Trophoblast cell (in vitro differentiated cells and primary cell): Measurements from ENCODE around the gene IL1RAP.

Experiments used
- DNase-seq, 2 donors: peaks; one replicate each; pipeline ENCODE4 v3.0.0-alpha.2; 2016
- H2AFZ ChIP-seq: 2 replicates; pipeline ENCODE4 v1.6.1; 2013; ENCODE audit warnings: low read length, moderate library complexity, mild to moderate bottlenecking; ENCODE audit not compliant: insufficient read depth, poor library complexity
- H2AK5ac ChIP-seq: 2 replicates; pipeline ENCODE4 v1.6.1; 2013; ENCODE audit warnings: mild to moderate bottlenecking, low read length
- H2BK120ac ChIP-seq: 2 replicates; pipeline ENCODE4 v1.6.1; 2013; ENCODE audit warnings: low read length, mild to moderate bottlenecking, moderate library complexity; ENCODE audit not compliant: insufficient read depth, poor library complexity
- H2BK12ac ChIP-seq: 2 replicates; pipeline ENCODE4 v1.6.1; 2013; ENCODE audit warnings: mild to moderate bottlenecking, low read length, moderate library complexity
- H2BK5ac ChIP-seq: 2 replicates; pipeline ENCODE4 v1.6.1; 2013; ENCODE audit warnings: low read length, low read depth, moderate library complexity, mild to moderate bottlenecking; ENCODE audit not compliant: poor library complexity
- H3K14ac ChIP-seq: 2 replicates; pipeline ENCODE4 v1.6.1; 2013; ENCODE audit warnings: mild to moderate bottlenecking, low read length
- H3K18ac ChIP-seq: 2 replicates; pipeline ENCODE4 v1.6.1; 2013; ENCODE audit warnings: mild to moderate bottlenecking, low read length
- H3K23ac ChIP-seq: 2 replicates; pipeline ENCODE4 v1.6.1; 2013; ENCODE audit warnings: low read length
- H3K27ac ChIP-seq: 2 replicates; pipeline ENCODE4 v1.5.1; 2013; ENCODE audit warnings: low read depth, mild to moderate bottlenecking, inconsistent platforms, low read length, moderate library complexity
- H3K27me3 ChIP-seq: 2 replicates; pipeline ENCODE4 v1.6.1; 2013; ENCODE audit warnings: inconsistent platforms, mild to moderate bottlenecking, low read length, moderate library complexity; ENCODE audit not compliant: insufficient read depth
- H3K36me3 ChIP-seq, 2 experiments: 1 replicate in 1 of 2; 2 replicates in 1 of 2; pipeline ENCODE4 v1.6.1; 2013; ENCODE audit warnings: low read length in 2 of 2, mild to moderate bottlenecking in 2 of 2, moderate library complexity in 1 of 2; ENCODE audit not compliant: insufficient read depth in 2 of 2, control insufficient read depth in 1 of 2
- H3K4ac ChIP-seq: 2 replicates; pipeline ENCODE4 v1.6.1; 2013; ENCODE audit warnings: low read depth, mild to moderate bottlenecking, low read length, moderate library complexity
- H3K4me1 ChIP-seq, 2 experiments: 1 replicate in 1 of 2; 2 replicates in 1 of 2; pipeline ENCODE4 v1.6.1; 2013; ENCODE audit warnings: low read length in 2 of 2, mild to moderate bottlenecking in 2 of 2, moderate library complexity in 1 of 2; ENCODE audit not compliant: insufficient read depth in 2 of 2, control insufficient read depth in 1 of 2
- H3K4me2 ChIP-seq: 2 replicates; pipeline ENCODE4 v1.6.1; 2013; ENCODE audit warnings: inconsistent platforms, mild to moderate bottlenecking, low read length, moderate library complexity
- H3K4me3 ChIP-seq: 2 replicates; pipeline ENCODE4 v1.5.1; 2013; ENCODE audit warnings: mild to moderate bottlenecking, low read depth, low read length, inconsistent platforms
- H3K79me1 ChIP-seq: one replicate; pipeline ENCODE4 v1.6.1; 2013; ENCODE audit warnings: low read length
- H3K79me2 ChIP-seq: 2 replicates; pipeline ENCODE4 v1.6.1; 2013; ENCODE audit warnings: low read length, mild to moderate bottlenecking; ENCODE audit not compliant: control insufficient read depth, insufficient read depth, poor library complexity
- H3K9ac ChIP-seq: 2 replicates; pipeline ENCODE4 v1.6.1; 2013; ENCODE audit warnings: mild to moderate bottlenecking, low read length
- H3K9me3 ChIP-seq: 2 replicates; pipeline ENCODE4 v1.6.1; 2013; ENCODE audit warnings: low read depth, mild to moderate bottlenecking, control low read depth, inconsistent platforms, low read length; ENCODE audit not compliant: insufficient read depth
- H4K12ac ChIP-seq: 2 replicates; pipeline ENCODE4 v1.6.1; 2013; ENCODE audit warnings: low read depth, mild to moderate bottlenecking, low read length, moderate library complexity
- H4K8ac ChIP-seq: 2 replicates; pipeline ENCODE4 v1.6.1; 2013; ENCODE audit warnings: low read depth, mild to moderate bottlenecking, low read length, moderate library complexity
- H4K91ac ChIP-seq: one replicate; pipeline ENCODE4 v1.6.1; 2013; ENCODE audit warnings: low read depth, mild to moderate bottlenecking, low read length, moderate library complexity
- WGBS: extraction: QIAGEN DNeasy Blood & Tissue Kit; methylation state at CpG from one replicate; pipeline ENCODE4 v1.1.7; 2013; ENCODE audit warnings: missing lambda C conversion rate; ENCODE audit not compliant: insufficient read length, insufficient coverage; ENCODE audit errors: extremely low coverage; 5-methylcytosine and 5-hydroxymethylcytosine counted together

Gene IL1RAP

DNA sequence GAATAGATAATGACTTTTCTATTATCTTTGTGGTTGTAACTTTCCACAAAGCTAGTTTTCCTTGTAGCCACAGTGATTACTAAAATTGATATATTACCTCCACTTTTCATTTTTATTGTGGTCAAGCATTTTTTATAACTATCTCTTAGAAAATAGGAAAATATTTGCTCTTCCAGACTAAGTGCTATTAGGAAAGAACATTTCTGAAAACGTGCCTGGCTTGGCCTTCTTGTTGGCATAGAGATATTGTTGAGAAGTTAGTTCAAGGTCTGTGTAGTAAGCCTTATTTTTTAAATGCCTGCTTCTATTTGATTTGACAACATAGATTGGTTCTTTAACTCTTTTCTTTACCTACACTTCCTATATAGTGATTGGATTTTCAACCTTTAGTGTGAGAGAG lies 101.7 kb downstream of the IL1RAP start:
- no peaks in the 10 kb centered on the region for H3K27me3 ChIP-seq
- H3K4me1 ChIP-seq = no peaks in the 10 kb centered on the region
- no peak overlapping the region for H3K4ac ChIP-seq
- H2AK5ac ChIP-seq = no peak overlapping the region
- H3K36me3 ChIP-seq = no peaks in the 10 kb centered on the region
- no peak overlapping the region for H3K9ac ChIP-seq
- no peak overlapping the region for H3K4me2 ChIP-seq
- H3K23ac ChIP-seq = no peak overlapping the region
- no peak overlapping the region for H3K27ac ChIP-seq
- H3K14ac ChIP-seq = no peak overlapping the region
- no peak overlapping the region for H4K12ac ChIP-seq
- H2BK120ac ChIP-seq = no peak overlapping the region
- no peak overlapping the region for H4K91ac ChIP-seq
- H3K9me3 ChIP-seq = no peaks in the 10 kb centered on the region
- no peak overlapping the region for H2AFZ ChIP-seq
- H2BK5ac ChIP-seq = no peak overlapping the region
- no peak overlapping the region for H3K4me3 ChIP-seq
- no peak overlapping the region for H3K18ac ChIP-seq
- H2BK12ac ChIP-seq = no peak overlapping the region
- no peak for DNase-seq
- H3K79me1 ChIP-seq = no peaks in the 10 kb centered on the region
- H3K79me2 ChIP-seq = no peaks in the 10 kb centered on the region
- H4K8ac ChIP-seq = no peak overlapping the region
- no CpG with 5 or more reads among the region's 1 CpG for WGBS

DNA sequence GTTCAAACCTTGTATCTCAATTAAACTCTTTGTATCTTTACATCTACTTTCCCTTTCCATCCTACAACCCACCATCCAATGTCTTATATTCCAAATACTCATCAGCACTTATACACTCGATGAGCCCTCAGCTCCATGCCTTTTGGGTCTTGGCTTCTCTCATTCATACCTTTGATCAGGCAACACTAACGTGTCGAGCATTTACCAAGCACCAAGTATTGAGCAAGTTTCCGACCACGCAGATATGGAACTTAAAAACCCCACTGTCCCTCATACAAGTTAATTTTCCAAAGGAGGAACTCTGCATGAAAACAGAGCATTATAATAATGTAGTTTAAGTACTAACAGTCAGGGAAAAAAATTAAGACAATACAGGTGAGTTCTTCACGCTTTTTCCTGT lies 102.8 kb downstream of the IL1RAP start:
- H2BK12ac ChIP-seq = no peak overlapping the region
- no peak overlapping the region for H4K8ac ChIP-seq
- H2AFZ ChIP-seq = no peak overlapping the region
- no peaks in the 10 kb centered on the region for H3K79me1 ChIP-seq
- no peaks in the 10 kb centered on the region for H3K79me2 ChIP-seq
- H3K18ac ChIP-seq = no peak overlapping the region
- no peak overlapping the region for H3K4me2 ChIP-seq
- no peak overlapping the region for H2BK120ac ChIP-seq
- H3K27me3 ChIP-seq = no peaks in the 10 kb centered on the region
- peak; percentile 8 to 37 for DNase-seq
- no peaks in the 10 kb centered on the region for H3K36me3 ChIP-seq
- no peak overlapping the region for H3K27ac ChIP-seq
- H3K4ac ChIP-seq = no peak overlapping the region
- no peak overlapping the region for H2AK5ac ChIP-seq
- H3K4me1 ChIP-seq = no peaks in the 10 kb centered on the region
- H3K9ac ChIP-seq = no peak overlapping the region
- H4K12ac ChIP-seq = no peak overlapping the region
- H3K9me3 ChIP-seq = no peaks in the 10 kb centered on the region
- H3K14ac ChIP-seq = no peak overlapping the region
- no peak overlapping the region for H2BK5ac ChIP-seq
- H3K4me3 ChIP-seq = no peak overlapping the region
- H4K91ac ChIP-seq = no peak overlapping the region
- 83% methylated on average over 1 of the region's 6 CpGs for WGBS
- H3K23ac ChIP-seq = no peak overlapping the region

GRCh38 chr3:190617185-190617584 lies 103.3 kb downstream of the IL1RAP start:
- Histone ChIP-seq H2AFZ (no peak overlapping the region), H4K8ac (no peak overlapping the region), H3K79me2 (no peaks in the 10 kb centered on the region), H3K4me3 (no peak overlapping the region), H4K91ac (no peak overlapping the region), H3K9ac (no peak overlapping the region), H4K12ac (no peak overlapping the region), H2BK5ac (no peak overlapping the region), H3K27me3 (no peaks in the 10 kb centered on the region), H3K27ac (no peak overlapping the region), H3K4me1 (no peaks in the 10 kb centered on the region), H2BK12ac (no peak overlapping the region), H3K23ac (no peak overlapping the region), H3K9me3 (no peaks in the 10 kb centered on the region), H3K18ac (no peak overlapping the region), H3K14ac (no peak overlapping the region), H2BK120ac (no peak overlapping the region), H2AK5ac (no peak overlapping the region), H3K4me2 (no peak overlapping the region), H3K4ac (no peak overlapping the region), H3K36me3 (no peaks in the 10 kb centered on the region), H3K79me1 (no peaks in the 10 kb centered on the region)
- DNase-seq = peak; percentile 29 to 66
- WGBS = no CpG with 5 or more reads among the region's 3 CpGs

DNA sequence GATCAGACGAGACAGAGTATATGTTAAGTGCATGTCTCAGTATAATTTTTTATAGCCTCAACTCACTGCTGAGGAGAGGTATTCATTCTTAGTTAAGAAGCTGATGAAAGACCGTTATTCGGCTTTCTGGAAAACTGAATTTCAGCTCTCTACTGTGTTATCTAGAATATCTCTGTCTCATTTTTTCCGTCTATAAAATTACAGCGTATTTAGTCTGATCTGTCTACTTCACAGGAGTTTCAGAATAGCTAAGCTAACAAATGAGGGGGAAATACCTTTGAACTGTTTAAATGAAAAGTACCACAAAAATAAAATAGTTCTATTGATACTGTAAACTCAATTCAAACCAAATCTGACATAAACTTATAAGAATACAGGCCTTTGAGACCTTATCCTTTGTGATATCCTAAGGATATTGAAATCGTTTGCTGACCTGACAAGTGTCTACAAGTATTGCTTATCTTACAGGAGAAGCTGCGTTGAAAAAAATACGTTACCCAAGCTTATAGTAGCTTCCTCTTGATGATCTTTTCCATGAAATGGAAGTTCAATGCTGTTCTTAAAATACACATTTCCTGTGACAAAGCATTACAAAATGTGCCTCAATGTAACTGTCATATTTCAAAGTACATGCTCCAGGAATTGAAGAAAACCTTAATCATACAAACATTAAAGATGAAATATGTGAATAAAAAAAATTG lies 104.6 kb downstream of the IL1RAP start:
- no peaks in the 10 kb centered on the region for H3K27me3 ChIP-seq
- H3K9me3 ChIP-seq = no peaks in the 10 kb centered on the region
- no peak overlapping the region for H3K27ac ChIP-seq
- H3K18ac ChIP-seq = no peak overlapping the region
- H2AFZ ChIP-seq = no peak overlapping the region
- no peak overlapping the region for H4K91ac ChIP-seq
- H3K79me1 ChIP-seq = no peaks in the 10 kb centered on the region
- no peak overlapping the region for H4K12ac ChIP-seq
- no peak overlapping the region for H2BK12ac ChIP-seq
- WGBS = no CpG with 5 or more reads among the region's 8 CpGs
- H3K4me1 ChIP-seq = no peaks in the 10 kb centered on the region
- no peaks in the 10 kb centered on the region for H3K79me2 ChIP-seq
- no peak overlapping the region for H3K4me3 ChIP-seq
- H3K23ac ChIP-seq = no peak overlapping the region
- H3K4me2 ChIP-seq = no peak overlapping the region
- H2AK5ac ChIP-seq = no peak overlapping the region
- no peak overlapping the region for H2BK5ac ChIP-seq
- no peak overlapping the region for H2BK120ac ChIP-seq
- no peak for DNase-seq
- H3K9ac ChIP-seq = no peak overlapping the region
- H3K4ac ChIP-seq = no peak overlapping the region
- no peak overlapping the region for H4K8ac ChIP-seq
- H3K36me3 ChIP-seq = no peaks in the 10 kb centered on the region
- no peak overlapping the region for H3K14ac ChIP-seq
